Fibroblast of lung (primary cell): ENCODE results near the gene HLA-DRB1. TPM values are rescaled to one million over a fixed set of nuclear protein-coding genes. Genes with fewer than 3 reads are reported as not detected.

Source experiments
- DNase-seq, 2 donors: peaks; one replicate each; pipeline versions ENCODE4 v3.0.0 to v3.0.0-alpha.2; 2010; ENCODE audit warnings: low read depth in 2 of 2
- H2AFZ ChIP-seq: 2 replicates; pipeline ENCODE4 v1.5.1; 2012; ENCODE audit warnings: low read length, control low read depth, inconsistent platforms
- H3K27ac ChIP-seq: 2 replicates; pipeline ENCODE4 v1.5.1; 2011; ENCODE audit warnings: low read length, control low read depth; ENCODE audit not compliant: insufficient read depth
- H3K27me3 ChIP-seq: 2 replicates; pipeline ENCODE4 v1.5.1; 2011; ENCODE audit warnings: mild to moderate bottlenecking, low read length; ENCODE audit not compliant: control insufficient read depth, insufficient read depth
- H3K36me3 ChIP-seq: 2 replicates; pipeline ENCODE4 v1.5.1; 2011; ENCODE audit warnings: low read length; ENCODE audit not compliant: control insufficient read depth, insufficient read depth
- H3K4me1 ChIP-seq: 2 replicates; pipeline ENCODE4 v1.5.1; 2011; ENCODE audit warnings: low read length; ENCODE audit not compliant: control insufficient read depth, insufficient read depth; ENCODE audit errors: extremely low read depth
- H3K4me2 ChIP-seq: 2 replicates; pipeline ENCODE4 v1.5.1; 2011; ENCODE audit warnings: low read length, control low read depth; ENCODE audit not compliant: insufficient read depth; ENCODE audit errors: extremely low read depth
- H3K4me3 ChIP-seq, 4 experiments: fragments of 200-600 bp in 1 of 4; sonication (generic) in 1 of 4; replicated peaks in 1 of 4; 2 replicates each; pipeline ENCODE4 v1.5.1; 2011 to 2016; ENCODE audit warnings: low read length in 4 of 4, low read depth in 3 of 4, mild to moderate bottlenecking in 3 of 4, control low read depth in 2 of 4, inconsistent platforms in 1 of 4, mixed read lengths in 1 of 4; ENCODE audit not compliant: insufficient read depth in 1 of 4; ENCODE audit errors: control extremely low read depth in 1 of 4
- H3K79me2 ChIP-seq: 2 replicates; pipeline ENCODE4 v1.5.1; 2012; ENCODE audit warnings: mild to moderate bottlenecking, low read length, inconsistent platforms; ENCODE audit not compliant: control insufficient read depth, insufficient read depth
- H3K9ac ChIP-seq: 2 replicates; pipeline ENCODE4 v1.5.1; 2011; ENCODE audit warnings: mild to moderate bottlenecking, low read length, control low read depth; ENCODE audit not compliant: insufficient read depth
- H3K9me3 ChIP-seq: 2 replicates; pipeline ENCODE4 v1.5.1; 2012; ENCODE audit warnings: low read depth, low read length; ENCODE audit not compliant: control insufficient read depth, insufficient read depth
- H4K20me1 ChIP-seq: 2 replicates; pipeline ENCODE4 v1.5.1; 2011; ENCODE audit warnings: low read length; ENCODE audit not compliant: control insufficient read depth, insufficient read depth; ENCODE audit errors: extremely low read depth
- CTCF ChIP-seq, 2 donors: IDR thresholded peaks in 1 of 2; conservative IDR thresholded peaks in 1 of 2; 1 replicate in 1 of 2; 2 replicates in 1 of 2; pipeline ENCODE4 v1.5.1; 2011 to 2012; ENCODE audit warnings: low read length in 2 of 2, control low read depth in 1 of 2, inconsistent platforms in 1 of 2, low read depth in 1 of 2, mild to moderate bottlenecking in 1 of 2
- EZH2 ChIP-seq: IDR thresholded peaks from 2 replicates; pipeline ENCODE4 v1.5.1; 2012; ENCODE audit warnings: low read length, control low read depth, mild to moderate bottlenecking; ENCODE audit errors: missing control alignments
- polyA plus RNA-seq, 2 donors: library from polyadenylated mRNA; depleted of rRNA in 1 of 2; stranded (reverse) in 1 of 2; unstranded in 1 of 2; fragments of >200 nt; gene quantifications; 2 replicates each; pipeline ENCODE4 v1.2.1, GENCODE V29; 2011 to 2012; ENCODE audit warnings: missing spikeins in 1 of 2
- total RNA-seq: library from RNA; depleted of rRNA; stranded (reverse); fragments of >200 nt; gene quantifications from 2 replicates; pipeline ENCODE4 v1.2.1, GENCODE V29; 2014

The HLA-DRB1 gene
- total and polyA plus RNA-seq, 2 donors (not counting 1 experiment from before 2014, with no cell fraction given) = under 0.01 to 0.42 TPM

GRCh38 chr6:32558426-32559057 is 31.1 kb downstream of the HLA-DRB1 start:
- Histone ChIP-seq H3K4me2 (no peak overlapping the region), H3K27ac (no peak overlapping the region), H3K36me3 (no peaks in the 10 kb centered on the region), H3K27me3 (no peaks in the 10 kb centered on the region), H3K79me2 (no peaks in the 10 kb centered on the region), H2AFZ (no peak overlapping the region), H3K4me1 (no peaks in the 10 kb centered on the region), H3K9ac (no peak overlapping the region), H4K20me1 (no peaks in the 10 kb centered on the region), H3K4me3 (no peak overlapping the region), H3K9me3 (no peaks in the 10 kb centered on the region)
- no peak for DNase-seq
- TF ChIP-seq CTCF (conservative IDR thresholded peaks at IDR 0.05 in 1 of 2, IDR thresholded peaks at IDR 0.05 in 1 of 2; ENCODE audit: low read depth in 1 of 2, low read length in 2 of 2) (no peak), EZH2 (no peak)

- Histone ChIP-seq H3K4me2 (no peak overlapping the region), H3K27me3 (no peaks in the 10 kb centered on the region), H3K27ac (no peak overlapping the region), H4K20me1 (no peaks in the 10 kb centered on the region), H3K36me3 (no peaks in the 10 kb centered on the region), H3K4me1 (no peaks in the 10 kb centered on the region), H3K4me3 (no peak overlapping the region), H3K79me2 (no peaks in the 10 kb centered on the region), H2AFZ (no peak overlapping the region), H3K9ac (no peak overlapping the region), H3K9me3 (no peaks in the 10 kb centered on the region)
- TF ChIP-seq CTCF (conservative IDR thresholded peaks at IDR 0.05 in 1 of 2, IDR thresholded peaks at IDR 0.05 in 1 of 2; ENCODE audit: low read depth in 1 of 2, low read length in 2 of 2) (no peak), EZH2 (no peak)
- no peak for DNase-seq
Measured at GRCh38 chr6:32554116-32554965, 35.3 kb downstream of the HLA-DRB1 start.

GRCh38 chr6:32553037-32553742 is 36.5 kb downstream of the HLA-DRB1 start:
- Histone ChIP-seq H3K9ac (no peak overlapping the region), H4K20me1 (no peaks in the 10 kb centered on the region), H3K79me2 (no peaks in the 10 kb centered on the region), H3K9me3 (no peaks in the 10 kb centered on the region), H3K36me3 (no peaks in the 10 kb centered on the region), H3K27me3 (no peaks in the 10 kb centered on the region), H3K27ac (no peak overlapping the region), H3K4me3 (no peak overlapping the region), H3K4me2 (no peak overlapping the region), H3K4me1 (no peaks in the 10 kb centered on the region), H2AFZ (no peak overlapping the region)
- no peak for TF ChIP-seq EZH2
- DNase-seq = no peak
